Neural progenitor cell (in vitro differentiated cells): ENCODE results near the gene INPP5E.

Experiments
- EZH2 ChIP-seq: fragments of 200-600 bp; sonication (generic); IDR thresholded peaks from 2 replicates; pipeline ENCODE4 v1.6.1; 2017; ENCODE audit warnings: antibody characterized with exemption, mild to moderate bottlenecking, moderate library complexity
- EZH2phosphoT487 ChIP-seq: fragments of 200-600 bp; sonication (generic); IDR thresholded peaks from 2 replicates; pipeline ENCODE4 v1.6.1; 2017; ENCODE audit warnings: antibody characterized with exemption
- TF ChIP-seq, protein P1 (sequence below): fragments of 200-600 bp; sonication (generic); IDR thresholded peaks from 2 replicates; pipeline ENCODE4 v1.5.1; 2017; ENCODE audit warnings: antibody characterized with exemption, mild to moderate bottlenecking

DNA sequence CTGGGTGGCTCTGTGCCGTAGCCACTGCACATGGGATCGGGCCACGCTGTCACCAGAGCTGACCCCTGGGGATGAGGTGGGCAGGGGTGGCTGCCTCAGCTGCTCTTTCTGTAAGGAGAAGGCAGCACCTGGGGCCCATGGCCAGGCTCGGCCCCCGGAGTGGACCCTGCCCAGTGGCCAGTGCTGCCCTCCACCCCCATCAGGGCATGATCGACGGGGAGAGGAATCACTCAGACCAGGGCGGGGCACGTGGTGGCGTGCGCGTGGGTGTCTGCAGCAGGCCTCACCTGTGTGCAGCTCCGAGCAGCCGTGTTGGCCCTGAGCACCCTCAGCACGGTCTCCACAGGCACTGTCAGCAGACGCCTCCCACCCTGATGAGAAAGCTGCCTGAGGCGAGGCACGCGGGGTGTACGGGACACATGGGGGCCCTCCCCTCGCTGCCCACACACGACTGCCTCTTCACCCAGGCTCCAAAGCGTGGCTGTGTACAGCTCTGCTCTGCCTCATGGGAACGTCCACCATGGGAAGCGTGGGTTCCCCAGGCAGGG, 57.6 kb downstream of the INPP5E start:
- TF ChIP-seq, protein P1, sequence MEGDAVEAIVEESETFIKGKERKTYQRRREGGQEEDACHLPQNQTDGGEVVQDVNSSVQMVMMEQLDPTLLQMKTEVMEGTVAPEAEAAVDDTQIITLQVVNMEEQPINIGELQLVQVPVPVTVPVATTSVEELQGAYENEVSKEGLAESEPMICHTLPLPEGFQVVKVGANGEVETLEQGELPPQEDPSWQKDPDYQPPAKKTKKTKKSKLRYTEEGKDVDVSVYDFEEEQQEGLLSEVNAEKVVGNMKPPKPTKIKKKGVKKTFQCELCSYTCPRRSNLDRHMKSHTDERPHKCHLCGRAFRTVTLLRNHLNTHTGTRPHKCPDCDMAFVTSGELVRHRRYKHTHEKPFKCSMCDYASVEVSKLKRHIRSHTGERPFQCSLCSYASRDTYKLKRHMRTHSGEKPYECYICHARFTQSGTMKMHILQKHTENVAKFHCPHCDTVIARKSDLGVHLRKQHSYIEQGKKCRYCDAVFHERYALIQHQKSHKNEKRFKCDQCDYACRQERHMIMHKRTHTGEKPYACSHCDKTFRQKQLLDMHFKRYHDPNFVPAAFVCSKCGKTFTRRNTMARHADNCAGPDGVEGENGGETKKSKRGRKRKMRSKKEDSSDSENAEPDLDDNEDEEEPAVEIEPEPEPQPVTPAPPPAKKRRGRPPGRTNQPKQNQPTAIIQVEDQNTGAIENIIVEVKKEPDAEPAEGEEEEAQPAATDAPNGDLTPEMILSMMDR = no peak
- TF ChIP-seq EZH2 (no peak), EZH2phosphoT487 (no peak)
